SJCRH30 (cell line): ENCODE measurements around the gene SART3. TPM values are rescaled to one million over a fixed set of nuclear protein-coding genes. Genes with fewer than 3 reads are reported as not detected.
"Not testable (repeated sequence)": the region's sequence is repeated elsewhere in the genome, so short reads cannot be mapped to it uniquely, and the experiment has no call there.

Source experiments
- DNase-seq, 2 experiments: peaks; one replicate each; pipeline ENCODE4 v3.0.0-alpha.2; 2015 to 2020
- H3K27ac ChIP-seq: fragments of 250-450 bp; sonication (Bioruptor Pico); 2 replicates; pipeline ENCODE4 v1.5.1; 2020; ENCODE audit warnings: mild to moderate bottlenecking, moderate library complexity
- H3K27me3 ChIP-seq: fragments of 250-450 bp; sonication (Bioruptor Pico); 2 replicates; pipeline ENCODE4 v1.5.1; 2020; ENCODE audit warnings: mild to moderate bottlenecking, moderate library complexity
- H3K36me3 ChIP-seq: fragments of 250-450 bp; sonication (Bioruptor Pico); 2 replicates; pipeline ENCODE4 v1.5.1; 2020; ENCODE audit warnings: mild to moderate bottlenecking, moderate library complexity
- H3K4me1 ChIP-seq: fragments of 250-450 bp; sonication (Bioruptor Pico); 2 replicates; pipeline ENCODE4 v1.5.1; 2020; ENCODE audit warnings: mild to moderate bottlenecking, moderate library complexity
- H3K4me3 ChIP-seq: fragments of 250-450 bp; sonication (Bioruptor Pico); 2 replicates; pipeline ENCODE4 v1.5.1; 2020; ENCODE audit warnings: mild to moderate bottlenecking, moderate library complexity
- H3K9me3 ChIP-seq: fragments of 250-450 bp; sonication (Bioruptor Pico); replicated peaks from 2 replicates; pipeline ENCODE4 v1.5.1; 2020; ENCODE audit warnings: mild to moderate bottlenecking, moderate library complexity
- total RNA-seq: library from RNA; depleted of rRNA; stranded (reverse); fragments of >200 nt; shearing (Covaris generic); gene quantifications from 2 replicates; pipeline ENCODE4 v1.2.3, GENCODE V29; 2014

Gene SART3
- total RNA-seq, 1 experiment from 2014 or later = 101 TPM

DNA sequence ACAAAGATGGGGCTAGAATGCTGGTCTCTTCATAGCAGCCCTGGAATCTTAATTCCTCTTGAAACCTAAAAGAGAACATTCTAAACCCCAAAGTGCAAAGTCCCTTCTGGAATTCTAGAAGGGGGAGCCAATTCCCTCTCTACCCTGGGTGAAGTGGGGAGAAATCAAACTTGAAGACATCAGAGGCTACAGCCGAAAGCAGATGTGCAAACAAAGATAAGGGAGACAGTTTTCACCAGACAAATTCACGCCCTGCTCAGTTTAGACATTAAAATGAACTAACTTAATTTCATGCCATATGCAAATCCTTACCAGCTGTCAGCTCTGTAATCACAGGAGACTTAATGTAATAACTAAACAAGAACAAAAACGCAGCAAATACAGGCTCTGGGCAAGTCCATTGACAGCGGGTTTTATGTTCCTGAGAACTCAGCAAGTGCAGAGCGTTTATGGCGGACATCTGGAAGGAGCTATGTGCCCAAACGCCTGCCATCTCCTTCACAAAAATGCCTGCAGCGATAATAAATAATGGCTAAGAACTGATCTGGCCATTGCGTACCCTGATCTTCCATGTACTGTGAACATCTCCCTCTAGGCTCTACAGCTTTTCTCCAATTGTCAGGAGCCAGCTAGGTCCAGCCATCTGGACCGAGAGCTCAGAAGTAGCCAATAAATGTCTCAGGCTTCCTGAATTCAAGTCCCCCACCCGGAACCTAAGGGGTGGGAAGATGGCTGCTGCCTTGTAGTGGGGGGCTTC, 65.0 kb downstream of the SART3 start:
- no peaks in the 10 kb centered on the region for H3K36me3 ChIP-seq
- no peak overlapping the region for H3K27ac ChIP-seq
- H3K27me3 ChIP-seq = no peaks in the 10 kb centered on the region
- H3K4me3 ChIP-seq = no peak overlapping the region
- H3K4me1 ChIP-seq = no peaks in the 10 kb centered on the region
- no peaks in the 10 kb centered on the region for H3K9me3 ChIP-seq
- DNase-seq = no peak

- H3K4me1 ChIP-seq = no peaks in the 10 kb centered on the region
- no peaks in the 10 kb centered on the region for H3K9me3 ChIP-seq
- H3K36me3 ChIP-seq = no peaks in the 10 kb centered on the region
- no peak overlapping the region for H3K27ac ChIP-seq
- DNase-seq = peak; percentile 29 to 62
- no peak overlapping the region for H3K4me3 ChIP-seq
- H3K27me3 ChIP-seq = no peaks in the 10 kb centered on the region
These were observed 65.9 kb downstream of the SART3 start for GRCh38 chr12:108495054-108495453.

DNA sequence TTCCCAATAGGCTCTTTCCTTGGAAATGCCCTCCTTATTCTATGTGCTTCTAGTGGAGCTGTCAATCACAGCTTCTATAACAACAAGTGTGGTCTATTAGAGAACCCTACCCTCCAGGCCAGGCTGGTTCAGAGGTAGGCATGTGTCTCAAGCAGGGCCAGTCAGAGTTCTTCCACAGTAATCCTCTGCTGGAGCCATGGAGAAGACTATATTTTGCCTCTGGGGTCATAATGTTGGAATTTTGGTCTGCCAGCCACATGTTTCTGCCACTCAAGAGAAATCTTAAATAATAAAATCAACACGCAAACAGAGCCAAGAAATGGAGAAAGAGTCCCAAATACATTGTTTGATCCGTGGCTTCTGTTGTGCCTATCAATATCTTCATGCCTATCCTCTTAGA, 69.7 kb downstream of the SART3 start:
- Histone ChIP-seq H3K27ac (no peak overlapping the region), H3K4me3 (no peak overlapping the region), H3K27me3 (no peaks in the 10 kb centered on the region), H3K36me3 (no peaks in the 10 kb centered on the region), H3K4me1 (no peaks in the 10 kb centered on the region), H3K9me3 (no peaks in the 10 kb centered on the region)
- DNase-seq = no peak

- not testable (repeated sequence) for H3K27ac ChIP-seq, H3K4me3 ChIP-seq, DNase-seq, H3K27me3 ChIP-seq, H3K4me1 ChIP-seq, H3K36me3 ChIP-seq, H3K9me3 ChIP-seq
These were observed 73.9 kb downstream of the SART3 start for GRCh38 chr12:108487029-108487428.

DNA sequence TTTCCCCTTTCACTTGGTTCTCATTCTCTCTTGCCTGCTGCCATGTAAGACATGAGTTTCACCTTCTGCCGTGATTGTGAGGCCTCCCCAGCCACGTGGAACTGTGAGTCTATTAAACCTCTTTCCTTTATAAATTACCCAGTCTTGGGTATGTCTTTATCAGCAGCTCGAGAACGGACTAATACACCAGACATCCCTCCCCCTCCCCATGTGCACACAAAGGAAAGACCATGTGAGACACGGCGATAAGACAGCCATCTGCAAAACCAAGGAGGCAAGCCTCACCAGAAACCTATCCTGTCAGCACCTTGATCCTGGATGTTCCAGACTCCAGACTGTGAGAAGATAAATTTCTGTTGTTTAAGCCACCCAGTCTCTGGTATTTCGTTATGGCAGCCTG, 75.6 kb downstream of the SART3 start:
- not testable (repeated sequence) for H3K27ac ChIP-seq, DNase-seq, H3K36me3 ChIP-seq, H3K4me1 ChIP-seq, H3K9me3 ChIP-seq, H3K27me3 ChIP-seq, H3K4me3 ChIP-seq

DNA sequence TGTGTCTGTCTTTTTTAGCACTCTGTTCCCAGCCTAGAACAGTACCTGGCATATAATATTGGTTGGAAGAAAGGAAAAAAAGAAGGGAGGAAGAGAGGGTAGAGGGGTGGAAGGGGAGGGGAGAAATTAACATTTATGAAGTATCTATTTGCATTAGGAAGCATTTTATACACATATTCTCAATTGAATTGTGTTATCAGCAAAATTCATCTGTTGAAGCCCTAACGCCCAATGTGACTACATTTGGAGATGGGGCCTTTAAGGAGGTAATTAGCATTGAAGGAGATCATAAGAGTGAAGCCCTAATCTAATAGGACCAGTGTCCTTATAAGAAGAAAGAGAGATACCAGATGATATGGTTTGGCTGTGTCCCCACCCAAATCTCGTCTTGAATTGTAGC, 76.1 kb downstream of the SART3 start:
- H3K4me1 ChIP-seq = no peaks in the 10 kb centered on the region
- no peaks in the 10 kb centered on the region for H3K27me3 ChIP-seq
- H3K27ac ChIP-seq = no peak overlapping the region
- no peaks in the 10 kb centered on the region for H3K36me3 ChIP-seq
- no peak overlapping the region for H3K4me3 ChIP-seq
- DNase-seq = no peak
- H3K9me3 ChIP-seq = no peaks in the 10 kb centered on the region

DNA sequence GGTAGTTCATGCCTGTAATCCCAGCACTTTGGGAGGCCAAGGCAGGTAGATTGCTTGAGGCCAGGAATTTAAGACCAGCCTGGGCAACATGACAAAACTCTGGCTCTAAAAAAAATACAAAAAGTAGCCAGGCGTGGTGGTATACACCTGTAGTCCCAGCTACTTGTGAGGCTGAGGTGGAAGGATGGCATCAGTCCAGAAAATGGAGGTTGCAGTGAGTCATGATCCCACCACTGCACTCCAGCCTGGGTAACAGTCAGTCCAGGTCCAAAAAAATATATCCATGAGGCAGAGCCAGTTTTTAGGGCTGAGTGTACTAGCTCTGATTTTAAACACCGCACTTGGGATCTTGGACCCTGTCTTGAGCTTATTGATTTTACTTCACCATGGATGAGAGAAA, 76.5 kb downstream of the SART3 start:
- no peak overlapping the region for H3K4me3 ChIP-seq
- DNase-seq = no peak
- no peak overlapping the region for H3K27ac ChIP-seq
- no peaks in the 10 kb centered on the region for H3K4me1 ChIP-seq
- H3K9me3 ChIP-seq = no peaks in the 10 kb centered on the region
- no peaks in the 10 kb centered on the region for H3K27me3 ChIP-seq
- H3K36me3 ChIP-seq = no peaks in the 10 kb centered on the region

DNA sequence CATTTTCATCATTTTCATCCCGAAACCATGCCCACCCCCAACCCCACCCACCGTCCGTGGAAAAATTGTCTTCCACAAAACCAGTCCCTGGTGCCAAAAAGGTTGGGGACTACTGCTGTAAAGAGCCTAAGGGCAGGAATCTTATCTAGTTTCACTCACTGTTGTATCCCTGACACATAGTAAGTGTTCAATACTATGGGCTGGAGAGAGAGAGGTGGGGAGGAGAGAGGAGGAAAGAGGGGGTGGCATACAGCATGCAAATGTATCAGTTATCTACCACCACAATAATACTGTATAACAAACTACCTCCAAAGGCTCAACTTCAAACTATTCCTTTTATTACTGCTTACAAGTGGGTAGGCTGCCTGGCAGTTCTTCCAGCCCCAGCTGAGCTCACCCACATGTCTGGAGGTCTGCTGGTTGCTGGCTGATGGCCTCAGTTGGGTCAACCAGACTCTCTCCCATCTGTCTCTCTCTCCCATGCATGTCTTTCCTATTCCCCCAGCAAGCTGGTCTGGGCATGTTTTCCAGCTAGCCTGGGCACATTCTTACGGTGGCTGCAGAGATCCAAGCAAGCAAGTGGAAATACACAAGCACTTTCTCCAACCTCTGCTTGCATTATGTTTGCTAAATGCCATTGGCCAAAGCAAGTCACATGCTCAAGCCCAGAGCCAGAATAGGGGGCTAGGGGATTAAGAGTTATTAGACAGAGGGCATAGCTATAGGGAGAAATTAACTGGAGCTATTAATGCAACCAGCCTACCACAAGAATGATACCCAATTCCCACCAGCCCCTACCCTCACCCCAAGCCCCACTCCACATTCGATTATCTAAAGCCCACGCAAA, 77.5 kb downstream of the SART3 start:
- Histone ChIP-seq H3K36me3 (no peaks in the 10 kb centered on the region), H3K27ac (no peak overlapping the region), H3K4me1 (no peaks in the 10 kb centered on the region), H3K27me3 (no peaks in the 10 kb centered on the region), H3K4me3 (no peak overlapping the region), H3K9me3 (no peaks in the 10 kb centered on the region)
- no peak for DNase-seq

- Histone ChIP-seq H3K27me3 (no peaks in the 10 kb centered on the region), H3K4me1 (no peaks in the 10 kb centered on the region), H3K9me3 (no peaks in the 10 kb centered on the region), H3K36me3 (no peaks in the 10 kb centered on the region), H3K4me3 (no peak overlapping the region), H3K27ac (no peak overlapping the region)
- no peak for DNase-seq
These were observed 78.2 kb downstream of the SART3 start for GRCh38 chr12:108482717-108483212.

DNA sequence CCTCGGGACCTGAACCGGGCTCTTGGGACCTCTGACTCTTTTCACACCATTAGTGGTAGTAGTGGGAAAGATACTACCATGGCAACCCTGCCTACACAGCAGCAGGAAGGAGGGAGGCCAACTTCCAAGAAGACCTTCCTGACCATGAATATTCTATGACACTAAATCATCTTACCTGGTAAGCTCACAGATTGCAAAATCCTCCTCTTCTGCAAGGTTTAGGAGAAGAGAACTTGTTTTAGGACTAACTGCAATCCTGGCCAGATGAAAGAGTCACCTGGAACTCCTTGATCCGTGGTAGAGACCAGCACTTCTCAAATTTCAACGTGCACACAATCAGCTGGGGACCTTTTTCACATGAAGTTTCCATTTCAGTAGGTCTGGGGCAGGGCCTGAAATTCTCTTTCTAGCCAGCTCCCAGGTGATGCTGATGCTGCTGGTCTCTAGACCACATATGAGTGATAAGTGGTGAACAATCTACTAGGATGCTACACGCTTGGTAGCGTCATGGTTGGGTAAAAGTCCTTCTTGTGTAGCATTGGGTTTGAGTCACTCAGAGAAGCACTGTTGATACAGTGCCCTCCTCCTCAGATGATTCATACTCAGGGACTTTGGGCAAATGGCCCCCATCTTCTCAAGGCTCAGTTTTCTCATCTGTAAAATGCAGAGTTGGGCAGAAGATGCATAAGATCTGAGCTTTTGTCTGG, 81.5 kb downstream of the SART3 start:
- Histone ChIP-seq H3K4me3 (no peak overlapping the region), H3K27ac (no peak overlapping the region), H3K27me3 (no peaks in the 10 kb centered on the region), H3K4me1 (no peaks in the 10 kb centered on the region), H3K36me3 (no peaks in the 10 kb centered on the region), H3K9me3 (no peaks in the 10 kb centered on the region)
- no peak for DNase-seq

- no peak for DNase-seq
- no peaks in the 10 kb centered on the region for H3K27me3 ChIP-seq
- no peaks in the 10 kb centered on the region for H3K9me3 ChIP-seq
- no peaks in the 10 kb centered on the region for H3K4me1 ChIP-seq
- H3K27ac ChIP-seq = no peak overlapping the region
- no peaks in the 10 kb centered on the region for H3K36me3 ChIP-seq
- no peak overlapping the region for H3K4me3 ChIP-seq
These were observed 82.3 kb downstream of the SART3 start for GRCh38 chr12:108478611-108479206.

DNA sequence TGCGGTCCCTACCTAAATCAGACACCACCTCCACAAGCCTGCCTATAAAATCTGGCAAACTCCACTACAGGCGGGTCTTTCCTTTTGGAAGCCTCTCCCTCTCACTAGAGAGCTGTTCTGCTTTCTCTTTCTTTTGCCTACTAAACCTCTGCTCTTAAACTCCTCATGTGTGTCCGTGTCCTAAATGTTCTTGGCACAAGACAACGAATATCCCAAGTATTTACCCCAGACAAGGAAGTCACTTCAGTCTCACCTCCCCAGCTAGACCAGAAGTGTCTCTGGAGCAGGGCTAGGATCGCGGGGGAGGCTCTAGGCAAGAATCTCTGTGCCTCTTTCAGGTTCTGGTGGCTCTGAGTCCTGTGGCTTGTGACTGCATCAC, 83.1 kb downstream of the SART3 start:
- no peak for DNase-seq
- no peak overlapping the region for H3K4me3 ChIP-seq

DNA sequence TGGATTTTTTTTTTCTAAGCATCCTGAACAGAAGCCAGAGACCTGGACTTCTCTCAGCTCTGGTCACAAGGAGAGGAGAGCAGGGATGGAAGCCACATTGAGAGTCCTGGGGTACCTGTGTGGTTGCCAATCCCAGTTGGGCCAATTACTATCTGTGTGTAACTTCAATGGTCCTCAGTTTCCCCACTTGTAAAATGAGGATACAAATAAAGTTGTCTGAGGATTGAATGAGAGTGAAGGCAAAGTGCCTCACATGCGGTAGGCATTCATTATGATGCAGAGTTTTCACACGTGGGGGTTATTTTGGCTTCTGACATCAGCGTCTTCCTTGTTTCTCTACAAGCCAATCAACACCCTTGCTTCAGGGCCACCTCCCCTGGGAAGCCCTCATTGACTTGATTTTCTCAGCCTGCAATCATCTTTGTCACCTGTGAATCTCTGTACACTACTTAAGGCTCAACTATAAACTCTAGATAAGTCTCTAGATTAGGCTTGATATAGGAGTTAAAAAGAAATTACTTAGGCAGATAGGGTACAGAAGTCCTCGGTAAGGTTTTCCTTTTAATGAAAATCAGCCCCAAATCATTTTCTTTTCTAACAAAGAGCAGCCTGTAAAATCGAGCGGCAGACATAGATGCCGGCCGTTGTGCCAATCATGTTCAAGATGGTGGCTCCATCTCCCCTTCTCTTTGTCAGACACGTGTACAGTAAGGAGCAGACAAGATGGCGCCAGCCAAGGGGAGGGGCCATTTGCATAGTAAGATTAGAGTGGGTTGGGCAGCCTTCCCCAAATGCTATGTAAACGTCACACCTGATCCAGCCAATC, 83.7 kb downstream of the SART3 start:
- Histone ChIP-seq H3K27me3 (no peaks in the 10 kb centered on the region), H3K4me3 (no peak overlapping the region), H3K4me1 (no peaks in the 10 kb centered on the region), H3K27ac (no peak overlapping the region), H3K36me3 (no peaks in the 10 kb centered on the region), H3K9me3 (no peaks in the 10 kb centered on the region)
- DNase-seq = peak; percentile 9 to 15

More for the DNA sequence above, 83.1 kb downstream of the SART3 start:
- Histone ChIP-seq H3K36me3 (no peaks in the 10 kb centered on the region), H3K4me1 (no peaks in the 10 kb centered on the region), H3K9me3 (no peaks in the 10 kb centered on the region), H3K27ac (no peak overlapping the region), H3K27me3 (no peaks in the 10 kb centered on the region)

DNA sequence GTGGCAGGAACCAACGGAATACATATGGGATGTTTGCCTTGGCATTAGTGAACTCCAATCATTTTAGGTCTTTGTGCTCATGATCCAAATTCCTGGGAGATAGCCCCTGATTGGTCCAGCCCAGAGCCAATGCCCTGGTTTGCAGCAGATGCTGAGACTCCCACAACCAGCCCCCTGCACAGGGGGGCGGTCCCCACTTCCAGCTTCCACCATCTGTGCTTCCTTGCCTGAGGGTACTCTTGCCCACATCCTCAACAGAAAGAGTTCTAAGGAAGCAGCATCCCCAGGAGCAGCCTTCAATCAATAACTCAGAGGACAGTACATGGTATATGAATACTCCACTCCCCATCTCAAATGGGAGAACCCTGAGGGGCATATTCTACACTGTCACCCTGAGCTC, 85.6 kb downstream of the SART3 start:
- no peaks in the 10 kb centered on the region for H3K36me3 ChIP-seq
- H3K27me3 ChIP-seq = no peaks in the 10 kb centered on the region
- no peaks in the 10 kb centered on the region for H3K4me1 ChIP-seq
- H3K4me3 ChIP-seq = no peak overlapping the region
- peak; percentile 8 to 13 for DNase-seq
- no peaks in the 10 kb centered on the region for H3K9me3 ChIP-seq
- H3K27ac ChIP-seq = no peak overlapping the region
